K562 (cell line): Measurements from ENCODE around the gene IARS2. TPM values are rescaled to one million over a fixed set of nuclear protein-coding genes. Genes with fewer than 3 reads are reported as not detected.

Source experiments
- ATAC-seq: fragments of 200-7000 bp; cut with Tn5 transposase; 3 replicates; pipeline ENCODE4 v1.9.1; 2020; ENCODE audit warnings: moderate library complexity
- BruUV-seq: library from RNA; stranded (reverse); fragments of 400-500 nt; replicated peaks from 2 replicates; lab custom pipeline; 2021; lab: Mats Ljungman, UMichigan
- CTCF ChIA-PET: fragments of 300-600 bp; formaldehyde crosslinking; extraction: SDS; loops from one replicate; lab custom pipeline; 2021; ENCODE audit warnings: low intra/inter-chr PET ratio; lab: Yijun Ruan, JAX
- POLR2A ChIA-PET: fragments of 300-600, 350-650 bp; sonication (Branson Sonifier 250); formaldehyde crosslinking; extraction: SDS; loops from one replicate; lab custom pipeline; 2021; ENCODE audit warnings: antibody characterized with exemption, inconsistent platforms; lab: Yijun Ruan, JAX
- DNase-seq, 4 experiments: peaks; one replicate each; pipeline versions ENCODE4 v3.0.0 to v3.0.0-alpha.2; 2011 to 2018; ENCODE audit warnings: low spot score in 3 of 4, mixed read lengths in 3 of 4; ENCODE audit errors: extremely low read depth in 1 of 4
- FAIRE-seq: peaks from 2 replicates; lab custom pipeline; 2011; peaks lifted over from hg19 to GRCh38; lab: Jason Lieb, UNC
- H2AFZ ChIP-seq: 2 replicates; pipeline ENCODE4 v1.6.0; 2011; ENCODE audit warnings: low read depth, low read length, control low read depth, inconsistent platforms
- H3K27ac ChIP-seq: fragments of 200-600 bp; 3 replicates; pipeline ENCODE4 v1.8.0; 2011; ENCODE audit warnings: low read depth, mild to moderate bottlenecking, control low read depth, inconsistent platforms, low read length, moderate library complexity, mixed read lengths; ENCODE audit errors: extremely low read depth
- H3K27me3 ChIP-seq, 2 experiments: fragments of 300-600 bp in 1 of 2; 2 replicates in 1 of 2; 3 replicates in 1 of 2; pipeline versions ENCODE4 v1.6.0 to v1.8.0; 2011; ENCODE audit warnings: inconsistent platforms in 2 of 2, low read length in 2 of 2, mild to moderate bottlenecking in 1 of 2, mixed read lengths in 1 of 2, moderate library complexity in 1 of 2; ENCODE audit not compliant: control insufficient read depth in 2 of 2, insufficient read depth in 2 of 2
- H3K36me3 ChIP-seq: fragments of 300-600 bp; 3 replicates; pipeline ENCODE4 v1.8.0; 2011; ENCODE audit warnings: mild to moderate bottlenecking, low read length, inconsistent platforms; ENCODE audit not compliant: control insufficient read depth, insufficient read depth
- H3K4me1 ChIP-seq, 2 experiments: fragments of 200-600 bp in 1 of 2; replicated peaks in 1 of 2; 2 replicates in 1 of 2; 3 replicates in 1 of 2; pipeline versions ENCODE4 v1.5.1 to v1.8.0; 2011; ENCODE audit warnings: inconsistent platforms in 2 of 2, low read length in 2 of 2, mild to moderate bottlenecking in 1 of 2, mixed read lengths in 1 of 2, moderate library complexity in 1 of 2; ENCODE audit not compliant: control insufficient read depth in 2 of 2, insufficient read depth in 2 of 2
- H3K4me2 ChIP-seq: 2 replicates; pipeline ENCODE4 v1.6.1; 2011; ENCODE audit warnings: low read length, control low read depth, inconsistent platforms, mixed read lengths; ENCODE audit not compliant: insufficient read depth
- H3K4me3 ChIP-seq: fragments of 200-600 bp; sonication (generic), shearing (Covaris generic); 2 replicates; pipeline ENCODE4 v1.5.1; 2016; ENCODE audit warnings: control low read depth, inconsistent platforms
- H3K79me2 ChIP-seq: fragments of 200-600 bp; 3 replicates; pipeline ENCODE4 v1.8.0; 2011; ENCODE audit warnings: low read length, inconsistent platforms; ENCODE audit not compliant: control insufficient read depth, insufficient read depth
- H3K9ac ChIP-seq, 2 experiments: 2 replicates each; pipeline versions ENCODE4 v1.6.0 to v1.6.1; 2011; ENCODE audit warnings: low read depth in 2 of 2, low read length in 2 of 2, control low read depth in 1 of 2, inconsistent platforms in 1 of 2, mild to moderate bottlenecking in 1 of 2, mixed read lengths in 1 of 2; ENCODE audit not compliant: insufficient read depth in 1 of 2
- H3K9me1 ChIP-seq: one replicate; pipeline ENCODE4 v1.6.0; 2011; ENCODE audit warnings: inconsistent platforms, mild to moderate bottlenecking, low read length, moderate library complexity; ENCODE audit not compliant: control insufficient read depth, insufficient read depth
- H3K9me3 ChIP-seq: replicated peaks from 2 replicates; pipeline ENCODE4 v1.5.1; 2011; ENCODE audit warnings: low read depth, low read length, inconsistent platforms; ENCODE audit not compliant: control insufficient read depth, insufficient read depth
- H4K20me1 ChIP-seq: replicated peaks from 2 replicates; pipeline ENCODE4 v1.6.1; 2011; ENCODE audit warnings: low read length, inconsistent platforms, mixed read lengths; ENCODE audit not compliant: control insufficient read depth, insufficient read depth
- ARID1B ChIP-seq: fragments of 450-650 bp; IDR thresholded peaks from 2 replicates; pipeline ENCODE4 v1.6.1; 2016; ENCODE audit warnings: antibody characterized with exemption, mild to moderate bottlenecking, inconsistent platforms
- ETS2 ChIP-seq: IDR thresholded peaks from 2 replicates; pipeline ENCODE4 v1.6.1; 2016; ENCODE audit warnings: borderline replicate concordance, missing genetic modification characterization, mild to moderate bottlenecking, moderate library complexity, missing compliant biosample characterization; ENCODE audit not compliant: poor library complexity, severe bottlenecking
- NCOR1 ChIP-seq: fragments of 450-650 bp; IDR thresholded peaks from 2 replicates; pipeline ENCODE4 v1.6.1; 2016; ENCODE audit warnings: mild to moderate bottlenecking, moderate library complexity
- RBM25 ChIP-seq: fragments of 200-400 bp; formaldehyde crosslinking; IDR thresholded peaks from 2 replicates; pipeline ENCODE4 v1.6.1; 2018; ENCODE audit warnings: low read length, low read depth, moderate library complexity; ENCODE audit not compliant: severe bottlenecking
- TSC22D4 ChIP-seq: fragments of 450-650 bp; IDR thresholded peaks from 2 replicates; pipeline ENCODE4 v1.6.1; 2016; ENCODE audit warnings: missing genetic modification characterization, missing biosample characterization, control low read depth
- ZKSCAN1 ChIP-seq: fragments of 150-350 bp; IDR thresholded peaks from 2 replicates; pipeline ENCODE4 v1.6.1; 2016; ENCODE audit warnings: low read depth, low read length
- ZNF766 ChIP-seq: fragments of 200-800 bp; sonication (Bioruptor generic); conservative IDR thresholded peaks from 2 replicates; pipeline ENCODE4 v1.6.1; 2016; ENCODE audit warnings: missing genetic modification characterization, missing compliant biosample characterization
- WGBS: fragments of 100-300 bp; shearing (Covaris generic); methylation state at CpG from one replicate; pipeline ENCODE4 v1.1.6; 2016; ENCODE audit warnings: low coverage, mixed read lengths; ENCODE audit not compliant: insufficient coverage; ENCODE audit errors: missing lambda C conversion rate; 5-methylcytosine and 5-hydroxymethylcytosine counted together
- in situ Hi-C: fragments of 300-500 bp; cut with MboI; formaldehyde crosslinking; loops from 4 replicates; pipeline ENCODE4 v1.15.0; 2018; ENCODE audit warnings: inconsistent platforms, mixed read lengths
- intact Hi-C: fragments of 100-400 bp; cut with micrococcal nuclease; formaldehyde crosslinking; loops from 2 replicates; pipeline ENCODE4 v1.14.2; 2022
- polyA plus RNA-seq, 8 experiments: library from polyadenylated mRNA; depleted of rRNA in 4 of 8; stranded (reverse) in 5 of 8; unstranded in 3 of 8; fragments of >200 nt; fragmentation: Nextera tagmentation in 2 of 8; fragmentation: Illumina TruSeq in 1 of 8; extraction: Ambion mirVana in 2 of 8; extraction: Trizol in 1 of 8; gene quantifications; 2 replicates each; pipeline versions ENCODE4 v1.2.1 to v1.2.3, GENCODE V29; 2011 to 2014; ENCODE audit warnings: inconsistent platforms in 1 of 8, missing spikeins in 1 of 8
- total RNA-seq, 7 experiments: library from RNA; depleted of rRNA in 6 of 7; stranded (reverse); fragments of >200 nt in 6 of 7; fragmentation: Illumina TruSeq in 2 of 7; extraction: Trizol in 2 of 7; gene quantifications; 2 replicates each; pipeline versions ENCODE4 v1.2.1 to v1.2.3, GENCODE V29; 2011 to 2021; ENCODE audit warnings: low replicate concordance in 1 of 7
- TF ChIP-seq, protein P1 (sequence below): fragments of 250-450 bp; sonication (Bioruptor Pico); IDR thresholded peaks from 2 replicates; pipeline ENCODE4 v1.4.0; 2020

IARS2 gene
- total and polyA plus RNA-seq, 9 of the 15 experiments (the other 6 are each of a cell fraction or from before 2014, with no cell fraction given): 39.6 to 127 (median 93.8) TPM

GRCh38 chr1:220135755-220136154 is 41.8 kb downstream of the IARS2 start:
- Histone ChIP-seq H3K9me1 (no peaks in the 10 kb centered on the region), H3K4me1 (no peaks in the 10 kb centered on the region), H3K36me3 (peaks cover 76% of the 10 kb centered on the region), H2AFZ (no peak overlapping the region), H4K20me1 (no peaks in the 10 kb centered on the region), H3K27me3 (no peaks in the 10 kb centered on the region), H3K4me2 (no peak overlapping the region), H3K27ac (no peak overlapping the region), H3K9ac (no peak overlapping the region), H3K4me3 (no peak overlapping the region)
- no peak for DNase-seq
- no peak for ATAC-seq
- no peak for FAIRE-seq
- intact Hi-C loops (no loop called here), in situ Hi-C loops (no loop called here)
- POLR2A ChIA-PET: interaction anchor here (2.1 kb wide), 1 partner anchor 10 kb away, joined by 6 read pairs; no protein-coding TSS in a partner anchor
- BruUV-seq: no TSS peak
- TF ChIP-seq NCOR1 (no peak), RBM25 (no peak), ARID1B (no peak), TSC22D4 (tag) (no peak), ZKSCAN1 (no peak), ZNF766 (CRISPR knock-in tag) (no peak), ETS2 (no peak)
- TF ChIP-seq, protein P1, sequence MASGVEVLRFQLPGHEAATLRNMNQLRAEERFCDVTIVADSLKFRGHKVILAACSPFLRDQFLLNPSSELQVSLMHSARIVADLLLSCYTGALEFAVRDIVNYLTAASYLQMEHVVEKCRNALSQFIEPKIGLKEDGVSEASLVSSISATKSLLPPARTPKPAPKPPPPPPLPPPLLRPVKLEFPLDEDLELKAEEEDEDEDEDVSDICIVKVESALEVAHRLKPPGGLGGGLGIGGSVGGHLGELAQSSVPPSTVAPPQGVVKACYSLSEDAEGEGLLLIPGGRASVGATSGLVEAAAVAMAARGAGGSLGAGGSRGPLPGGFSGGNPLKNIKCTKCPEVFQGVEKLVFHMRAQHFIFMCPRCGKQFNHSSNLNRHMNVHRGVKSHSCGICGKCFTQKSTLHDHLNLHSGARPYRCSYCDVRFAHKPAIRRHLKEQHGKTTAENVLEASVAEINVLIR (CRISPR knock-in tag): no peak
- TF ChIP-seq, all 486 proteins: peak for 0
- Histone ChIP-seq H3K79me2 (no peaks in the 10 kb centered on the region), H3K9me3 (no peaks in the 10 kb centered on the region)
- 100% methylated on average over 2 of the region's 2 CpGs for WGBS
- CTCF ChIA-PET: no interaction called here
